Measurements from ENCODE around the gene GTF2H1. TPM values are rescaled to one million over a fixed set of nuclear protein-coding genes. Genes with fewer than 3 reads are reported as not detected.

GTF2H1 gene
- total and polyA plus RNA-seq, 2 donors (not counting 1 experiment from before 2014, with no cell fraction given): 43.7 to 71.9 TPM

DNA sequence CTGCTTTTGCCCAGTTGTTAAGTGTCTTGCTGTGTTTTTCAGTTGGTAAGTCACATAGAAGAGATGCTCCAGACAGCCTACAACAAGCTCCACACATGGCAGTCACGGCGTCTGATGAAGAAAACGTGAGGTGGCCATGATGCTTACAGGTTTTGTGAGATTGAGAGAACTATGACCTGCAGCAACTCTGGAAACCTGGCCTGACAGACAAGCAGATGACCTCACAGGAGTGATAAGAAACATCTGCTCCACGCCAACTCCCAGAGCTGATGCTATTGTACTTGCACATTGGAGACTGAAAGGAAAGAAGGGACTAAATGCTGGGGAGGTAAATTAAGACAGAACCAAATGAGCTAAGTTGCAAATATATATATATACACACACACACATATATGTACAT, 43.4 kb downstream of the GTF2H1 start:
- H3K4me1 ChIP-seq (ENCODE audit: control insufficient read depth in 2 of 2, insufficient read depth in 2 of 2, low read length in 2 of 2): no peaks in the 10 kb centered on the region
- no peaks in the 10 kb centered on the region for H3K27me3 ChIP-seq (replicated peaks in 1 of 4; ENCODE audit: control extremely low read depth in 1 of 4, control insufficient read depth in 3 of 4, insufficient read depth in 4 of 4, low read length in 3 of 4)
- H3K9me3 ChIP-seq (ENCODE audit: control extremely low read depth in 1 of 3, control insufficient read depth in 2 of 3, insufficient read depth in 1 of 3, low read length in 2 of 3): no peaks in the 10 kb centered on the region
- H3K27ac ChIP-seq (ENCODE audit: low read length in 2 of 2): no peak overlapping the region
- H2AFZ ChIP-seq (ENCODE audit: insufficient read depth, low read depth, low read length, poor library complexity, severe bottlenecking): no peak overlapping the region
- no peak for TF ChIP-seq EZH2 (IDR thresholded peaks at IDR 0.05; ENCODE audit: borderline replicate concordance, insufficient read depth, low read depth, low read length, poor library complexity, severe bottlenecking)
- TF ChIP-seq, protein P1, sequence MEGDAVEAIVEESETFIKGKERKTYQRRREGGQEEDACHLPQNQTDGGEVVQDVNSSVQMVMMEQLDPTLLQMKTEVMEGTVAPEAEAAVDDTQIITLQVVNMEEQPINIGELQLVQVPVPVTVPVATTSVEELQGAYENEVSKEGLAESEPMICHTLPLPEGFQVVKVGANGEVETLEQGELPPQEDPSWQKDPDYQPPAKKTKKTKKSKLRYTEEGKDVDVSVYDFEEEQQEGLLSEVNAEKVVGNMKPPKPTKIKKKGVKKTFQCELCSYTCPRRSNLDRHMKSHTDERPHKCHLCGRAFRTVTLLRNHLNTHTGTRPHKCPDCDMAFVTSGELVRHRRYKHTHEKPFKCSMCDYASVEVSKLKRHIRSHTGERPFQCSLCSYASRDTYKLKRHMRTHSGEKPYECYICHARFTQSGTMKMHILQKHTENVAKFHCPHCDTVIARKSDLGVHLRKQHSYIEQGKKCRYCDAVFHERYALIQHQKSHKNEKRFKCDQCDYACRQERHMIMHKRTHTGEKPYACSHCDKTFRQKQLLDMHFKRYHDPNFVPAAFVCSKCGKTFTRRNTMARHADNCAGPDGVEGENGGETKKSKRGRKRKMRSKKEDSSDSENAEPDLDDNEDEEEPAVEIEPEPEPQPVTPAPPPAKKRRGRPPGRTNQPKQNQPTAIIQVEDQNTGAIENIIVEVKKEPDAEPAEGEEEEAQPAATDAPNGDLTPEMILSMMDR (IDR thresholded peaks at IDR 0.05): no peak
- ChIA-PET CTCF (interaction anchor here (1.5 kb wide), 1 partner anchor 122 kb away, joined by 5 read pairs; no protein-coding TSS in a partner anchor), POLR2A (no interaction called here)
- H3K4me2 ChIP-seq (replicated peaks; ENCODE audit: low read depth, low read length, poor library complexity, severe bottlenecking): no peak overlapping the region
- H3K36me3 ChIP-seq (replicated peaks in 1 of 2; ENCODE audit: control extremely low read depth in 1 of 2, control insufficient read depth in 1 of 2, extremely low read depth in 1 of 2, insufficient read depth in 2 of 2, low read length in 1 of 2): peaks cover 12 to 55% of the 10 kb centered on the region in 2 experiments
- ATAC-seq (ENCODE audit: low read depth) (no peak), DNase-seq (no peak)
- Mint-ChIP-seq H3K27me3 (no peaks in the 10 kb centered on the region), H3K4me1 (no peaks in the 10 kb centered on the region), H3K4me3 (no peak overlapping the region), H3K9me3 (ENCODE audit: insufficient read depth) (no peaks in the 10 kb centered on the region), H3K27ac (no peak overlapping the region)
- no peak overlapping the region for H3K9ac ChIP-seq (ENCODE audit: low read length)
- no peak overlapping the region for H3K4me3 ChIP-seq (ENCODE audit: control extremely low read depth in 1 of 5, extremely low read depth in 1 of 5, insufficient read depth in 1 of 5, low read depth in 2 of 5, low read length in 4 of 5)
- 97% methylated on average over 3 of the region's 4 CpGs for WGBS (ENCODE audit: insufficient coverage)
- intact Hi-C loops (cut with micrococcal nuclease): no loop called here
- H3K79me2 ChIP-seq (ENCODE audit: control insufficient read depth, insufficient read depth, low read length): no peaks in the 10 kb centered on the region
- H4K20me1 ChIP-seq (ENCODE audit: control insufficient read depth, insufficient read depth, low read length, poor library complexity, severe bottlenecking): no peaks in the 10 kb centered on the region

DNA sequence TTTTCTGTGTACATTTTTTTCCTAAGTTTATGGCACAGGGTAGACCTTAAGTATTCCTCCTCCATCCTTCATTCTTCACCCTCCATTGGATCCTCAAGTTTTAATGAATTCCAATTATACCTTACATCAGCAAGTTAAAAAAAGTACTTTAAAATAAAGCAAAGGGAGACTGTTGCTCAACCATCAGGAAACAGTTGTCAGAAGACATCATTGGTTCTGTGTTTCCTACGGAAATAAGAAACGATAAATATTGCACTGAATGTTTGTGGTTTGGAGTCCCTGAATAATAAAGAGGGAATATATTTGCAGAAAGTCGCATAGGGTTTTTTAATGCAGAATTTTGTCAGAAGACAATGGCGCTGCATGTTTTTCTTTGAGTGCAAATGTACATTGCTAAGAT, 43.9 kb downstream of the GTF2H1 start:
- intact Hi-C loops (cut with micrococcal nuclease): no loop called here
- Mint-ChIP-seq H3K4me3 (no peak overlapping the region), H3K27me3 (no peaks in the 10 kb centered on the region), H3K27ac (no peak overlapping the region), H3K9me3 (ENCODE audit: insufficient read depth) (no peaks in the 10 kb centered on the region), H3K4me1 (no peaks in the 10 kb centered on the region)
- TF ChIP-seq, protein P1 (IDR thresholded peaks at IDR 0.05): no peak
- TF ChIP-seq EZH2 (IDR thresholded peaks at IDR 0.05; ENCODE audit: borderline replicate concordance, insufficient read depth, low read depth, low read length, poor library complexity, severe bottlenecking): no peak
- H4K20me1 ChIP-seq (ENCODE audit: control insufficient read depth, insufficient read depth, low read length, poor library complexity, severe bottlenecking): no peaks in the 10 kb centered on the region
- no peak overlapping the region for H3K9ac ChIP-seq (ENCODE audit: low read length)
- H3K27me3 ChIP-seq (replicated peaks in 1 of 4; ENCODE audit: control extremely low read depth in 1 of 4, control insufficient read depth in 3 of 4, insufficient read depth in 4 of 4, low read length in 3 of 4): no peaks in the 10 kb centered on the region
- 20% methylated on average over 4 of the region's 4 CpGs for WGBS (ENCODE audit: insufficient coverage)
- no peaks in the 10 kb centered on the region for H3K4me1 ChIP-seq (ENCODE audit: control insufficient read depth in 2 of 2, insufficient read depth in 2 of 2, low read length in 2 of 2)
- H3K27ac ChIP-seq (ENCODE audit: low read length in 2 of 2): no peak overlapping the region
- no peak for DNase-seq
- CTCF ChIA-PET: interaction anchor here (1.5 kb wide), 1 partner anchor 122 kb away, joined by 5 read pairs; no protein-coding TSS in a partner anchor
- no peaks in the 10 kb centered on the region for H3K9me3 ChIP-seq (ENCODE audit: control extremely low read depth in 1 of 3, control insufficient read depth in 2 of 3, insufficient read depth in 1 of 3, low read length in 2 of 3)
- POLR2A ChIA-PET: no interaction called here
- no peaks in the 10 kb centered on the region for H3K79me2 ChIP-seq (ENCODE audit: control insufficient read depth, insufficient read depth, low read length)
- H3K4me3 ChIP-seq (ENCODE audit: control extremely low read depth in 1 of 5, extremely low read depth in 1 of 5, insufficient read depth in 1 of 5, low read depth in 2 of 5, low read length in 4 of 5): no peak overlapping the region
- no peak overlapping the region for H2AFZ ChIP-seq (ENCODE audit: insufficient read depth, low read depth, low read length, poor library complexity, severe bottlenecking)
- peaks cover 10 to 52% of the 10 kb centered on the region in 2 experiments for H3K36me3 ChIP-seq (replicated peaks in 1 of 2; ENCODE audit: control extremely low read depth in 1 of 2, control insufficient read depth in 1 of 2, extremely low read depth in 1 of 2, insufficient read depth in 2 of 2, low read length in 1 of 2)
- no peak overlapping the region for H3K4me2 ChIP-seq (replicated peaks; ENCODE audit: low read depth, low read length, poor library complexity, severe bottlenecking)
- ATAC-seq (ENCODE audit: low read depth): no peak
